ENCODE data around the gene AKAP13. TPM values are rescaled to one million over a fixed set of nuclear protein-coding genes. Genes with fewer than 3 reads are reported as not detected.

AKAP13 gene
- polyA plus RNA-seq, 3 donors: 79.6 to 92.8 (median 87.3) TPM

- DNase-seq (ENCODE audit: low read depth in 3 of 3, low spot score in 2 of 3): no peak
Observed at GRCh38 chr15:85381850-85382751, 1.7 kb downstream of the AKAP13 start.

- no peak for DNase-seq (ENCODE audit: low read depth in 3 of 3, low spot score in 2 of 3)
Observed at GRCh38 chr15:85382942-85383341, 2.5 kb downstream of the AKAP13 start.

- DNase-seq (ENCODE audit: low read depth in 3 of 3, low spot score in 2 of 3): no peak
Observed at GRCh38 chr15:85383470-85384148, 3.2 kb downstream of the AKAP13 start.

- DNase-seq (ENCODE audit: low read depth in 3 of 3, low spot score in 2 of 3): no peak
Observed at GRCh38 chr15:85386261-85386660, 5.9 kb downstream of the AKAP13 start.

- DNase-seq (ENCODE audit: low read depth in 3 of 3, low spot score in 2 of 3): no peak
Observed at GRCh38 chr15:85388566-85389305, 8.3 kb downstream of the AKAP13 start.

- no peak for DNase-seq (ENCODE audit: low read depth in 3 of 3, low spot score in 2 of 3)
Observed at GRCh38 chr15:85389306-85389650, 8.9 kb downstream of the AKAP13 start.

- no peak for DNase-seq (ENCODE audit: low read depth in 3 of 3, low spot score in 2 of 3)
Observed at GRCh38 chr15:85389772-85390171, 9.4 kb downstream of the AKAP13 start.

- DNase-seq (ENCODE audit: low read depth in 3 of 3, low spot score in 2 of 3): no peak
Observed at GRCh38 chr15:85393210-85393609, 12.8 kb downstream of the AKAP13 start.

GRCh38 chr15:85394554-85395333 lies 14.3 kb downstream of the AKAP13 start:
- no peak for DNase-seq (ENCODE audit: low read depth in 3 of 3, low spot score in 2 of 3)

- no peak for DNase-seq (ENCODE audit: low read depth in 3 of 3, low spot score in 2 of 3)
Observed at GRCh38 chr15:85396554-85396953, 16.2 kb downstream of the AKAP13 start.

- no peak for DNase-seq (ENCODE audit: low read depth in 3 of 3, low spot score in 2 of 3)
Observed at GRCh38 chr15:85397151-85397550, 16.7 kb downstream of the AKAP13 start.

- no peak for DNase-seq (ENCODE audit: low read depth in 3 of 3, low spot score in 2 of 3)
Observed at GRCh38 chr15:85397926-85398325, 17.5 kb downstream of the AKAP13 start.

- no peak for DNase-seq (ENCODE audit: low read depth in 3 of 3, low spot score in 2 of 3)
Observed at GRCh38 chr15:85398822-85399221, 18.4 kb downstream of the AKAP13 start.

- DNase-seq (ENCODE audit: low read depth in 3 of 3, low spot score in 2 of 3): no peak
Observed at GRCh38 chr15:85399627-85400026, 19.2 kb downstream of the AKAP13 start.

- DNase-seq (ENCODE audit: low read depth in 3 of 3, low spot score in 2 of 3): no peak
Observed at GRCh38 chr15:85400606-85401005, 20.2 kb downstream of the AKAP13 start.

- DNase-seq (ENCODE audit: low read depth in 3 of 3, low spot score in 2 of 3): no peak
Observed at GRCh38 chr15:85401108-85401774, 20.8 kb downstream of the AKAP13 start.

GRCh38 chr15:85402195-85402881 lies 21.9 kb downstream of the AKAP13 start:
- no peak for DNase-seq (ENCODE audit: low read depth in 3 of 3, low spot score in 2 of 3)

GRCh38 chr15:85403745-85404144 lies 23.3 kb downstream of the AKAP13 start:
- no peak for DNase-seq (ENCODE audit: low read depth in 3 of 3, low spot score in 2 of 3)

- no peak for DNase-seq (ENCODE audit: low read depth in 3 of 3, low spot score in 2 of 3)
Observed at GRCh38 chr15:85404176-85404917, 23.9 kb downstream of the AKAP13 start.
